Stimulated activated naive CD8-positive, alpha-beta T cell treated with anti-CD3 and anti-CD28 coated beads, Interleukin-15, amount 100 ng/mL, for 72 hours (primary cell): ENCODE results near the gene FBXL19.
A peak's percentile ranks its signal among the peaks of the same experiment; 100 is the strongest.
"Not testable (repeated sequence)": the region's sequence is repeated elsewhere in the genome, so short reads cannot be mapped to it uniquely, and the experiment has no call there.

Experiments
- ATAC-seq: fragments of 150-1000 bp; cut with Tn5 transposase; 2 replicates; pipeline ENCODE4 v1.10.0; 2021; ENCODE audit warnings: mild to moderate bottlenecking, moderate library complexity
- DNase-seq, 2 donors: peaks; one replicate each; pipeline ENCODE4 v3.0.0; 2021 to 2022
- H3K27ac Mint-ChIP-seq, 2 donors: one replicate each; pipeline ENCODE4 v1.8.0; 2022; ENCODE audit warnings: mild to moderate bottlenecking in 2 of 2, mixed read lengths in 2 of 2, moderate library complexity in 2 of 2
- H3K27me3 Mint-ChIP-seq: one replicate; pipeline ENCODE4 v1.8.0; 2022; ENCODE audit warnings: mixed read lengths
- H3K4me1 Mint-ChIP-seq: one replicate; pipeline ENCODE4 v1.8.0; 2022; ENCODE audit warnings: mild to moderate bottlenecking, mixed read lengths
- H3K4me3 Mint-ChIP-seq, 2 donors: one replicate each; pipeline ENCODE4 v1.8.0; 2022; ENCODE audit warnings: mild to moderate bottlenecking in 2 of 2, mixed read lengths in 2 of 2, moderate library complexity in 1 of 2
- H3K9me3 Mint-ChIP-seq, 2 donors: one replicate each; pipeline ENCODE4 v1.8.0; 2022; ENCODE audit warnings: mixed read lengths in 2 of 2

FBXL19 gene

GRCh38 chr16:30924076-30924912 lies 922 bp downstream of the FBXL19 start:
- peaks cover 44% of the 10 kb centered on the region for H3K4me1 Mint-ChIP-seq
- DNase-seq (no peak), ATAC-seq (no peak)
- H3K4me3 Mint-ChIP-seq = peak overlapping the region; percentile 85 to 87
- no peaks in the 10 kb centered on the region for H3K9me3 Mint-ChIP-seq
- no peaks in the 10 kb centered on the region for H3K27me3 Mint-ChIP-seq
- H3K27ac Mint-ChIP-seq = peak overlapping the region in 1 of 2 donors; percentile 91

GRCh38 chr16:30924913-30925631 lies 1.7 kb downstream of the FBXL19 start:
- no peak for DNase-seq

GRCh38 chr16:30925632-30925987 lies 2.2 kb downstream of the FBXL19 start:
- ATAC-seq (no peak), DNase-seq (no peak)
- H3K4me3 Mint-ChIP-seq = no peak overlapping the region
- H3K27ac Mint-ChIP-seq = no peak overlapping the region
- H3K9me3 Mint-ChIP-seq = no peaks in the 10 kb centered on the region
- no peaks in the 10 kb centered on the region for H3K27me3 Mint-ChIP-seq
- H3K4me1 Mint-ChIP-seq = peaks cover 44% of the 10 kb centered on the region

More at GRCh38 chr16:30924913-30925631, 1.7 kb downstream of the FBXL19 start:
- H3K9me3 Mint-ChIP-seq = no peaks in the 10 kb centered on the region
- peaks cover 44% of the 10 kb centered on the region for H3K4me1 Mint-ChIP-seq
- no peaks in the 10 kb centered on the region for H3K27me3 Mint-ChIP-seq
- no peak for ATAC-seq
- H3K27ac Mint-ChIP-seq = peak overlapping the region in 1 of 2 donors; percentile 6
- H3K4me3 Mint-ChIP-seq = peak overlapping the region; percentile 85 to 87

GRCh38 chr16:30925995-30926811 lies 2.8 kb downstream of the FBXL19 start:
- H3K4me1 Mint-ChIP-seq = peaks cover 39% of the 10 kb centered on the region
- H3K27me3 Mint-ChIP-seq = no peaks in the 10 kb centered on the region
- DNase-seq (no peak), ATAC-seq (no peak)
- no peak overlapping the region for H3K4me3 Mint-ChIP-seq
- H3K9me3 Mint-ChIP-seq = no peaks in the 10 kb centered on the region
- H3K27ac Mint-ChIP-seq = peak overlapping the region in 1 of 2 donors; percentile 17

- peak overlapping the region in 1 of 2 donors; percentile 54 for H3K27ac Mint-ChIP-seq
- H3K4me1 Mint-ChIP-seq = peaks cover 29% of the 10 kb centered on the region
Measured at GRCh38 chr16:30926937-30927788, 3.8 kb downstream of the FBXL19 start.

GRCh38 chr16:30927789-30928378 lies 4.5 kb downstream of the FBXL19 start:
- Mint-ChIP-seq H3K4me1 (peaks cover 27% of the 10 kb centered on the region), H3K9me3 (no peaks in the 10 kb centered on the region), H3K27ac (no peak overlapping the region), H3K27me3 (no peaks in the 10 kb centered on the region), H3K4me3 (no peak overlapping the region)
- DNase-seq (peak in 1 of 2 donors; percentile 22), ATAC-seq (peak; percentile 17)

More at GRCh38 chr16:30926937-30927788, 3.8 kb downstream of the FBXL19 start:
- Mint-ChIP-seq H3K27me3 (no peaks in the 10 kb centered on the region), H3K4me3 (no peak overlapping the region), H3K9me3 (no peaks in the 10 kb centered on the region)
- ATAC-seq = no peak
- no peak for DNase-seq

GRCh38 chr16:30928390-30928789 lies 5.0 kb downstream of the FBXL19 start:
- Mint-ChIP-seq H3K4me3 (no peak overlapping the region), H3K27ac (no peak overlapping the region), H3K27me3 (no peaks in the 10 kb centered on the region), H3K9me3 (no peaks in the 10 kb centered on the region), H3K4me1 (peaks cover 27% of the 10 kb centered on the region)
- DNase-seq (no peak), ATAC-seq (no peak)

- no peak overlapping the region for H3K4me3 Mint-ChIP-seq
- H3K27me3 Mint-ChIP-seq = no peaks in the 10 kb centered on the region
- DNase-seq = no peak
- no peak overlapping the region for H3K27ac Mint-ChIP-seq
- no peaks in the 10 kb centered on the region for H3K9me3 Mint-ChIP-seq
- peaks cover 27% of the 10 kb centered on the region for H3K4me1 Mint-ChIP-seq
- no peak for ATAC-seq
Measured at GRCh38 chr16:30929167-30929566, 5.8 kb downstream of the FBXL19 start.

GRCh38 chr16:30930160-30930571 lies 6.8 kb downstream of the FBXL19 start:
- H3K4me1 Mint-ChIP-seq = peaks cover 26% of the 10 kb centered on the region
- no peak overlapping the region for H3K27ac Mint-ChIP-seq
- DNase-seq = no peak
- H3K27me3 Mint-ChIP-seq = no peaks in the 10 kb centered on the region
- H3K4me3 Mint-ChIP-seq = no peak overlapping the region
- peak; percentile 29 for ATAC-seq
- H3K9me3 Mint-ChIP-seq = no peaks in the 10 kb centered on the region

- H3K27me3 Mint-ChIP-seq = no peaks in the 10 kb centered on the region
- DNase-seq (no peak), ATAC-seq (no peak)
- no peak overlapping the region for H3K4me3 Mint-ChIP-seq
- peaks cover 23% of the 10 kb centered on the region for H3K4me1 Mint-ChIP-seq
- no peaks in the 10 kb centered on the region for H3K9me3 Mint-ChIP-seq
- no peak overlapping the region for H3K27ac Mint-ChIP-seq
Measured at GRCh38 chr16:30931068-30931650, 7.8 kb downstream of the FBXL19 start.

GRCh38 chr16:30934827-30935557 lies 11.6 kb downstream of the FBXL19 start:
- DNase-seq (peak; percentile 24 to 46), ATAC-seq (peak; percentile 67)
- Mint-ChIP-seq H3K4me1 (peaks cover 24% of the 10 kb centered on the region), H3K27me3 (no peaks in the 10 kb centered on the region), H3K9me3 (no peaks in the 10 kb centered on the region), H3K4me3 (no peak overlapping the region), H3K27ac (peak overlapping the region; percentile 2 to 60)

GRCh38 chr16:30937692-30938091 lies 14.3 kb downstream of the FBXL19 start:
- no peaks in the 10 kb centered on the region for H3K27me3 Mint-ChIP-seq
- peak overlapping the region in 1 of 2 donors; percentile 70 for H3K27ac Mint-ChIP-seq
- no peaks in the 10 kb centered on the region for H3K9me3 Mint-ChIP-seq
- H3K4me3 Mint-ChIP-seq = no peak overlapping the region
- ATAC-seq = no peak
- peaks cover 40% of the 10 kb centered on the region for H3K4me1 Mint-ChIP-seq
- DNase-seq = no peak

GRCh38 chr16:30939571-30939970 lies 16.2 kb downstream of the FBXL19 start:
- ATAC-seq, DNase-seq, H3K27me3 Mint-ChIP-seq, H3K9me3 Mint-ChIP-seq, H3K4me3 Mint-ChIP-seq: not testable (repeated sequence)
- peaks cover 41% of the 10 kb centered on the region for H3K4me1 Mint-ChIP-seq
- peak overlapping the region in 1 of 2 donors; percentile 55 for H3K27ac Mint-ChIP-seq
